ENCODE measurements around the gene CRYBB3.

The CRYBB3 gene

GRCh38 chr22:25170426-25170980, 29.2 kb upstream of the CRYBB3 start:
- no peak for ATAC-seq
- TF ChIP-seq CREB5 (CRISPR knock-in tag; IDR thresholded peaks at IDR 0.05; ENCODE audit: low read depth) (no peak), ZNF8 (CRISPR knock-in tag; IDR thresholded peaks at IDR 0.05) (no peak), TSHZ2 (CRISPR knock-in tag; IDR thresholded peaks at IDR 0.05) (no peak), ESRRG (CRISPR knock-in tag; IDR thresholded peaks at IDR 0.05) (no peak), PATZ1 (CRISPR knock-in tag; IDR thresholded peaks at IDR 0.05; ENCODE audit: borderline replicate concordance) (no peak), GLIS3 (CRISPR knock-in tag; IDR thresholded peaks at IDR 0.05) (no peak), TOX (CRISPR knock-in tag; IDR thresholded peaks at IDR 0.05; ENCODE audit: borderline replicate concordance) (no peak)

GRCh38 chr22:25172153-25172552, 27.5 kb upstream of the CRYBB3 start:
- TF ChIP-seq ZNF565 (CRISPR knock-in tag; conservative IDR thresholded peaks at IDR 0.05; ENCODE audit: low read depth) (no peak), CSRNP3 (CRISPR knock-in tag; IDR thresholded peaks at IDR 0.05) (no peak)
- ATAC-seq = peak; percentile 71

- TF ChIP-seq BACH2 (CRISPR knock-in tag; IDR thresholded peaks at IDR 0.05; ENCODE audit: borderline replicate concordance) (no peak), ZC3H10 (CRISPR knock-in tag; IDR thresholded peaks at IDR 0.05) (no peak), RARB (CRISPR knock-in tag; IDR thresholded peaks at IDR 0.05) (no peak), ISL1 (CRISPR knock-in tag; IDR thresholded peaks at IDR 0.05) (no peak), TOX (CRISPR knock-in tag; IDR thresholded peaks at IDR 0.05; ENCODE audit: borderline replicate concordance) (no peak), OSR1 (CRISPR knock-in tag; IDR thresholded peaks at IDR 0.05) (no peak), ARNTL (CRISPR knock-in tag; IDR thresholded peaks at IDR 0.05; ENCODE audit: borderline replicate concordance, low read depth) (no peak), ZNF8 (CRISPR knock-in tag; IDR thresholded peaks at IDR 0.05) (no peak), SNAI2 (CRISPR knock-in tag; IDR thresholded peaks at IDR 0.05) (no peak), ESRRG (CRISPR knock-in tag; IDR thresholded peaks at IDR 0.05) (no peak)
- ATAC-seq = no peak
These were observed 25.3 kb upstream of the CRYBB3 start for GRCh38 chr22:25174156-25174887.

- no peak for ATAC-seq
- TF ChIP-seq CSRNP3 (CRISPR knock-in tag; IDR thresholded peaks at IDR 0.05) = no peak
- no peak for TF ChIP-seq SNAI2 (CRISPR knock-in tag; IDR thresholded peaks at IDR 0.05)
- no peak for TF ChIP-seq ZFP3 (CRISPR knock-in tag; IDR thresholded peaks at IDR 0.05)
- no peak for TF ChIP-seq BACH2 (CRISPR knock-in tag; IDR thresholded peaks at IDR 0.05; ENCODE audit: borderline replicate concordance)
- no peak for TF ChIP-seq OSR1 (CRISPR knock-in tag; IDR thresholded peaks at IDR 0.05)
- no peak for TF ChIP-seq CREB5 (CRISPR knock-in tag; IDR thresholded peaks at IDR 0.05; ENCODE audit: low read depth)
- TF ChIP-seq CSDC2 (CRISPR knock-in tag; IDR thresholded peaks at IDR 0.05) = no peak
- no peak for TF ChIP-seq ISL1 (CRISPR knock-in tag; IDR thresholded peaks at IDR 0.05)
- no peak for TF ChIP-seq ZFP30 (CRISPR knock-in tag; IDR thresholded peaks at IDR 0.05)
- no peak for TF ChIP-seq TSHZ2 (CRISPR knock-in tag; IDR thresholded peaks at IDR 0.05)
- TF ChIP-seq ZC3H10 (CRISPR knock-in tag; IDR thresholded peaks at IDR 0.05) = no peak
- TF ChIP-seq PPARA (CRISPR knock-in tag; IDR thresholded peaks at IDR 0.05; ENCODE audit: borderline replicate concordance) = no peak
These were observed 24.7 kb upstream of the CRYBB3 start for GRCh38 chr22:25174888-25175411.
